Measurements from ENCODE around the gene DUSP2.

The DUSP2 gene

DNA sequence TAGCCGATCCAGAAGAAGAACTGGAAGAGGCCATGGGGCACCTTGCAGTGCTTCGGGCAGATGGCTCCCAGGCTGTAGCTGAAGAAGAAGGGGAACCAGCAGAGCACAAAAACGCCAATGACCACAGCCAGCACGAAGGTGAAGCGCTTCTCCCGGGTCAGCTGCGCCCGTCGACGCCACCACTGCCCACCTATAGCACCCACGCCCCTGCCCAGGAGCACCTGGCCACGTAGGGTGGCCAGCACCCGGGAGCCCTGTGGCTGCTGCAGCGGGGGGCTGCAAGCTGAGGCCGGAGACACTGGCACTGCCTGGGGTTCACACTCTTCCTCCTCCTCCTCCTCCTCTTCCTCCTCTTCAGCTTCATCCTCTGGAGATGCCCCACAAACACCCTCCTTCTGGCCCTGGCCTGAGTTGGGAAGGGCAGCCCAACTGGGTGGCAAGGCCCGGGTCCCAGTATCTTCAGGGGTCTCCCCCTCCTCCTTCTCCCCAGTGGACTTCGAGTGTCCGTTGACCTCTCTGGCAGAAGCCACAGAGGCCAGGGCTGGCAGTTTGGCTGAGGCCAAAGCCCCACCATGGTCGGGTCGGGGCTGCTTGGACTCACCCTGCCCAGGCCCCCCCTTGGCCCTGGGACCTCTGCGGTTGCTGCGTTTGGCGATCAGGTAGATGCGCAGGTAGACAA lies 30.2 kb downstream of the DUSP2 start:
- DNase-seq (ENCODE audit: low read depth): no peak

GRCh38 chr2:96114546-96114902 lies 30.7 kb downstream of the DUSP2 start:
- no peak for DNase-seq (ENCODE audit: low read depth)

GRCh38 chr2:96113951-96114350 lies 31.3 kb downstream of the DUSP2 start:
- DNase-seq (ENCODE audit: low read depth): no peak

DNA sequence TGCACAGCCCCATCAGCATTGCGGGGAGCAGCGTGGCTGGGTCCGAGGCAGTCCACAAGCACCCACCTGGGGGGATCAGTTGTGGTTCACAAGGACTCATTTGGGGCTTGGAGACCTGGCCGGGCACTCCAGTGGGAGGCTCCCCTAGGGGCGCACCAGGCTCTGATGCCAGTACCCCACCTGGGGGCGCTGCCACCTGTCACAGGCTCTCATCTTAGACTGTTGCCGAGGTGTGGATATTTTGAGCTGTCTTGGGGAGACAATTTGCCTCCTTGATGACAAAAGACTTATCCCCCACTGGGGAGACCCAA lies 31.9 kb downstream of the DUSP2 start:
- no peak for DNase-seq (ENCODE audit: low read depth)

DNA sequence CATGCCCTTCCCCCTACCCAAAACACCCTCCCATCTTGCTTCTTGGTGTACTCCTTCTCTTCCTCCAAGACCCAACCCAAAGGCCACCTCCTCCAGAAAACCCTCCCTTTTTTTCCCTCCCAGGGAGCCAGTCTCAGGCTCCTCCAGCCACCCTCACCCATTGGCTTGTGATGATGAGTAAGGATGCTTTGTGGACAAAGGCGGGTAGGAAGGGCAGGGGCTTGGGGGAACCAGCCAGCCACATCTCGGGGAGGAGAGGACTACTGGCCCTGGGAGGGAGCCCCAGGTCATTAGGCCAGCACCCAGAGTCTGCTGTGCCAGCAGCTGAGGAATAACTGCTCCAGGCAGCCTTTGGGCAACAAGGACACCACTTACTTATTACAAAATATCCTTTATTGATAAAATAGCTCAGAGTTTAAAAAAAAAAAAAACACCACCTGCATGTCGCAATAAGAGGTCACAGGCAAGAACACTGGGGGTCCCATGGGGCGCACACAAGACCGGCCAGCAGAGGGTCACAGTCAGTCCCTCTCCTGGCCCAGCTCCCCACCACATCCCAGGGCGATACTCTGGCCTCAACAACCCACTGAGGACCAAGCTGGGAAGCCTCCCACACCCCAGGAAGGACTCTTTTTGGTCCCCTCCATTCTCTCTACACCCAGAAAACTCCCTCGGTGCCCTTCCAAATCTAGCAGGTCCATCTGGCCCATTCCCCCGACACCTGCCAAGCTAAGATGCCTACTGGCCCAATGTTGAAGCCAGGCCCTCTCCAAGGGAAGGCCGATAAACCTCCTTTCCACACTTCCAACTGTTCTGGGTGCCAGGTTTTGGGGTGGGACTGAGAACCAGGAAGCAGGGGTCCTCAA lies 32.5 kb downstream of the DUSP2 start:
- no peak for DNase-seq (ENCODE audit: low read depth)

DNA sequence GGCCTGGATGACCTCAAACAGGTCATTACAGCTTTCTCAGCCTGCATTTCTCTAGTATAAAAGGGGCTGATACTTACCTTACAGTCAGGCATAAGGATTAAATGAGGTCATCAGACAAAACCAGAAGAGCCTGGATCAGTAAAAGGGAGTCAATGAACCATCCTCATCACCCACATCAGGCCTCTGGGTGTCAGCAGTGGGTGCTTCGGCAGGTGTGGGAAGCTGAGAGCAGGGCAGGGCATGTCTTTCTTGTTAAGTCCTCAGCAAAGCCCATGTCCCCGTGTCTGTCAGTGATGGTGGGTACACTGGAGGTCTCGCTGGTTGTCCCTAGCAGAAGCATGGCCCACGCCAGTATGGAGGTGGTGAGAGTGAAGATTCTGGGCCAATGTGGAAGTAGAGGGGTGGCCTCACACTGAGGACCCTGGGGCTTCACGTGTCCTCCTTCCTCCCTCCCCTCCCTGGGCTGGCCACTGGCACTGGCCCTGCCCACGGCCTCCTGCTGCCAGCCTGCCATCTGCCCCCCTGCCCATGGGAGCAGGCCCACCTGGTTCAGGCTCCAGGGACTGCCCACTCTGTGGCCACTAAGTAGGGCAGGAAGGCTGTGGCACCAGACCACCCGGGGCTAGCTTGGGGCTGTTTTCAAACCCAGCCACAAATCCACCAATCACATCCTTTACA lies 33.3 kb downstream of the DUSP2 start:
- no peak for DNase-seq (ENCODE audit: low read depth)

GRCh38 chr2:96111257-96111640 lies 34.0 kb downstream of the DUSP2 start:
- no peak for DNase-seq (ENCODE audit: low read depth)

DNA sequence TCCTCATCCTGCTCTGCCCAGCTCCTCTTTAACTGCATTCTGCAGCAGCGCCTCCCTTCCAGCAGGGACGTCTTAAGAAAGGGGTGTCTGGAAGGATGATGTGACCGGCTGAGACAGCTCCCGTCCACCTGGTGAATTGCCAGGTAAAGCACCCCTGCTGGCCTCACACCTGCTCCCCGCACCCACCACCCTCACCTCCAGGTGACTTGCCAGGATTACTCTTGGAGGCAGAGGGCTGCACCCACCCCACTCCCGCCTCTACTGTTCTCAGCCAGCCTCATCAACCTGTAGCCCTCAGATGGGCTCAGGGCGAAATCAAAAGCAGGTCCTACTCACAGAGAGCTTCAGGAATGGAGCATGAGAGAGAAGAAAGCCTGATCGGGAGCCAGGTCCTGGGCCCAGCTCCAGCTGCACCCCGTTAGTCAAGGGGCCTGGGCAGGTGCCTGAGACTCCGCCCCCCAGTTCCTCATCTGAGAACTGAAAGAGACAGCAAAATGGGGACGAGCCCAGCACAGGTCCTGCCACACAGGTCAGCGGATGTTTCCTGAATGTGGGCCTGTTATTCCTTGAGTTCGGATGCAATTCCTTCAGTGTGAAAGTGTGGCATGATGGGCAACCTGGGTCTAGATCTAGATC lies 34.5 kb downstream of the DUSP2 start:
- no peak for DNase-seq (ENCODE audit: low read depth)

DNA sequence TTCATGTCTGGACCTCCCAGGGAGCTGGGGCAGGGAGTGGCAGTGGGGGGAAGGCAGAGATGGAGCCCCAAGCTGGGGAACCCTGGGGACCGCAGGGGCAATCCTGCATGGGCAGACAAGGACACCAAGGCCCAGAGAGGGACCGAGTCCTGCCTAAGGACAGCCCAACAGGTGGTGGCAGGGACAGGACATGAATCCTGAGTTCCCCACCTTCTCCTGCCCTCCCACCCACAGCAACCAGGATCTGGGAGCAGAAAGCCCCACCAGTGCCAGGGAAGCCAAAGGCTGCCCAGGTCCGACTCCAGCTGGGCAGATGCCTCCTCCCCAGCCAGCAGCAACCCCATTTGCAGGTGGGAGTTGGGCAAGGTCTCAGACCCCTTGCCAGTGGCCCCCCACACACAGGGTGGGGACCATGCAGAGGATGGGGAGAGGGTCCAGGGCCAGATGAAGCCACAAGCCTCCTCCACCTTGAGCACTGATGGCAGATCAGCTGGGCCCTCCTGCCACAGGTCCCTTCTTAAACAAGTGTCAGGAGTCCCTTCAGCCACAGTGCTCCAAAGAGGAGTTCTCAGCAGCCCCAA lies 35.2 kb downstream of the DUSP2 start:
- DNase-seq (ENCODE audit: low read depth): no peak

DNA sequence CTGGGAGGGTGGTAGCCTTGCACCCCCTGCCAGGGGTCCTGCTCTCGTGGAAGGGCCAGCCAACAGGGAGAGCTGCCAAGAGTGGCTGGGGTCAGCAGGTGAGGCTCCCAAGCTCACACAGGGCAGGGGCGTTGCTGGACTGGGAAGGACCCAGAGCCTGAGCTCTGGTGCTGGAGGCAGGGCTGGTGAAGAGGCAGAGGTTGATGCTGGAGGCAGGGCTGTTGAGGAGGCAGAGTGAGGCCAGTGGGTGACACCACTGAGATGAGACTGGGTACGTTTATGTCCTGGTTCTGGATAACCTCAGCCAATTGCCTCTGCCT lies 35.9 kb downstream of the DUSP2 start:
- no peak for DNase-seq (ENCODE audit: low read depth)

DNA sequence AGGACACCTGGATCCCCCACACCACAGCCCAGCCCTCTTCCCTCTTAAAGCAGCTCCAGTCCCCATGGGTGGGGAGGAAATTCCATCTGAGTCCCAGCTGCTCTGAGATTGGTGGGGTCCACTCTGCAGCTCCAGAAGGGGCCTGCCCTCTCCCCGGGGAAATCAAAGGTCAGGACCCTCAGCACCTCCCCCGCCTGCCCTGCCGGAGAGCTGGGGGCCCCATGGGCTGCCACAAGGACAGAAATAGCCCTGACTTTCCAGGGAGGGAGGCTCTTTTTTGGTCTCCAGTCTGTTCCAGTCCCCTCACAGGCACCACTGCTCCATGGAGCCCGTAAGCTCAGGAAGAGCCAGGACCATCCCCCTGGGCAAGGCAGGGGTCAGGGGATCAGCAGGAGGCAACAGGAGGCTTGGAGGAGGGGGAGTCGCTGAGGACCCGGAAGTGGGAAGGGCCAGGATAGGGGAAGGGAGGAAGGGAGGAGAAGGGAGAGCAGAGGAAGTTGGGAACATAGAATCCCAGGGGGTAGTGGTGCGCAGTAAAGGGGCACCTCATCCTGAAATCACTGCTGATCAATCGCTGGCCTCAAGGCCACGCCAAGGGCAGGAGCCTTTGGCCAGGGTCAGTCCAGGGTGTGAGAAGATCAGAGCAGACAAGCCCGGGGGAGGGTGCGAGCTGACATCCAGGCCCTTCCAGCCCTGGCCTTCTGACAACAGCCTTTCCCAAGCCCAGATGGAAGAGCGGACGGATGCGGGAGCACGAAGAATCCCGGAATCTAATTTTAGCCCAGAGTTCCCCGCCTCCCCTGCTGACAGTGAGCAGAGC lies 36.5 kb downstream of the DUSP2 start:
- DNase-seq (ENCODE audit: low read depth): peak; percentile 10

- no peak for DNase-seq (ENCODE audit: low read depth)
Observed at GRCh38 chr2:96108151-96108540, 37.1 kb downstream of the DUSP2 start.

- no peak for DNase-seq (ENCODE audit: low read depth)
Observed at GRCh38 chr2:96107708-96108065, 37.6 kb downstream of the DUSP2 start.

DNA sequence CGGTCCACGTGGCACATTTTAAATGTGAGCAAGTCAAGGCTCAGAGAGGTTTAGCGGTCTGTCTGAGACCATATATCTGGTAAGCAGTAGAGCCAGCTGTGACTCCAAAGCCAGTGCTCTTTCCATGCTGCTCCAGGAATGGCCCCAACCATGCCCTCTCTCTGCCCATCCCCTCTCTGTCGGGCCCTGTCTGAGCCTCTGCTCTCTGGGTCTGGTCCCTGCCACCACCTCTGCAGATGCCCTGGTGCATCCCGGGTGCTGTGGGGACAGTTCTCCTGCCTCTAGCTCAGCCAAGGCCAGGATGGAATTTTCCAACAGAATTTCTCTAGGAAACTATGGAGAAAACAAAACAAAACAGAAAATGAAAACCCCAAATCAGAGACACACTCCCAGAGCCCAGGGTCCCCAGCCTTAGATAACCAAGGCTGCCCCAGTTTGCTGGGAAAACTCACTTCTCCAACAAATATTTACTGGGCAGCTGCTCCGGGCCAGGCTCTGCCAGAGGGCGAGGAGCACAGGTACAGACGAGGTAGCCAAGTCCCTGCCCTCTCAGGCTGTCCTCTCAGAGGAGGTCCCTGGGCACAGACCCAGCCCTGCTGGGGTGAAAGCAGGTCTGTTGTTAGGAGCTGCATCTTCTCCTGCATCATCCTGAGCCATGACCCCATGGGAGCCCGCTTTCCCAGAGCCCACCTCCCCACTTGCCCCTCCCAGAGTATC lies 38.1 kb downstream of the DUSP2 start:
- no peak for DNase-seq (ENCODE audit: low read depth)

DNA sequence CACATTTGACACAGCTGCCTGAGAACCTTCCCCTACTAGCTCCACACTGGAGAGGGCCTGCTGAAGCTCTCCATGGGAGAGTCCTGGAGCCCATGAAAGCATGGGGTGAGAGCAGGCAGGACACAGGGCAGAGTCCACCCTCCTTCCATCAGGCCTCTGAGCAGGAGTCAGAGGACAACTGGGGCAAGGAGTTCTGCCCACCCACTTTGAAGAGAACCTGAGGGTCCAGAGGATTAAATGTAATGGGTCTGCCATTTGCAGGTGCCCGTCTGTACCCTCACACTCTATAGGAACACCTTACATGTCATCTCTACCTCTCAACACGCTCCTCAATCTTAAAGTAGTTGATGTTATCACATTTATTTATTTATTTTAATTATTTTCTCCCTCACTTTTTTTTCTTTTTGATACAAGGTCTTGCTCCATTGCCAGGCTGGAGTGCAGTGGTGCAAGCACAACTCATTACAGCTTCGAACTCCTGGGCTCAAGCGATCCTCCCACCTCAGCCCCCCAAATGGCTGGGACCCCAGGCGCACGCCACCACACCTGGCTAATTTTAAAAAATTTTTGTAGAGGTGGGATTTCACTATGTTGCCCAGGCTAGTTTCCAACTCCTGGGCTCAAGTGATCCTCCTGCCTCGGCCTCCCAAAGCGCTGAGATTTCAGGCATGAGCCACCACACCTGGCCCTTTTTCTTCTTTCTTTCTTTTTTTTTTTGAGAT lies 39.1 kb downstream of the DUSP2 start:
- no peak for DNase-seq (ENCODE audit: low read depth)

GRCh38 chr2:96105152-96105915 lies 39.9 kb downstream of the DUSP2 start:
- no peak for DNase-seq (ENCODE audit: low read depth)

DNA sequence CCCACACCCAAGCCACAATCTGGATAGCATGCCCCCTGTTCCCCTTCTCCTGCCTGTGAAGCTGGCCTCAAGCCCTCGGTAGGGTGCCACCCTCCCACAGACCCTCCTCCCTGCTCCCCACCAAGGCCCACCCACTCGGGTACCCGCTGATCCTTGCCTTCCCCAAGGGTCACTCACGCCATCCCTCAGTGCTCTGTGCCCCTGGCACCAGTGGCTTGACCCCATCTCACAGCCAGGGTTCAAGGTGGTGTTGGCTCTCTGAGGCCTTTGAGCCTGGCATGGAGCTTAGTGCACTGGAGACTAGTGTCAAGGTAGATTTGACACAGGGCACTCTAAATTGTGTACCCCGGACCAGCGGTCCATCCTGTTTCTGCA lies 40.8 kb downstream of the DUSP2 start:
- DNase-seq (ENCODE audit: low read depth): no peak

DNA sequence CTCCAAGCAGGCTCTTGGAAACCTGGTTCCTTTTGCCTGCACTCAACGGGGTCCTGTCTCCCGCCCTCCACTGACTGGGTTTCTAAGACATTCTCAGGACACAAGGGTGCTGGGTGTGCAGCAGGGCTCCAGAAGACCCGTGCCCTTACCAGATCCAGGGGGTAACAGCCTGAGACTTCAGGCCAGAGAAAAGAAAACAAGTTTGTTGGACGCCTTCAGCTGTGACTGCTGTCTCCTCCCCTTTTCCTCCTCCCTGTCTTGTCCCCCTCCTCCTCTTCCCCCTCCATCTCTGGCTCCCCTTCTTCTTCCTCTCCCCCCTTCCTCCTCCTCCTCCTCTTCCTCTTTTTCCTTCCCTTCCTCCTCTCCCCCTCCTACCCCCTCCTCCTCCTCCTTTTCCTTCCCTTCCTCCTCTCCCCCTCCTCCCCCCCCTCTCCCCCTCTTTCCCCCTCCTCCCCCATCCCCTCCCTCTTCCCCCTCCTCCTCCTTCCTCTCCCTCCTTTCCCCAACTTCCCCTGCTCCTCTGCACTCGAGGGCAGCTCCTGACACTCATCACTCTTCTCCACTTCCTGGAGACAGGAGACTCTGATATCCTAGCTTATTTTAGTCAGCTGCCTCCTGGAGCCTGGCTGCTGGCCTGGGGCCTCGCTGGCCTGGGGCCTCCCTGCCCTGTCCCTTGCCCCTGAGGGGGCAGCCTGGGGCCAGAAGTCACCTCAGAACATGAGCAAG lies 41.3 kb downstream of the DUSP2 start:
- DNase-seq (ENCODE audit: low read depth): no peak

- no peak for DNase-seq (ENCODE audit: low read depth)
Observed at GRCh38 chr2:96103187-96103601, 42.0 kb downstream of the DUSP2 start.
